Measurements from ENCODE around the gene ABLIM1. TPM values are rescaled to one million over a fixed set of nuclear protein-coding genes. Genes with fewer than 3 reads are reported as not detected.

The ABLIM1 gene
- total RNA-seq, 1 donor from 2014 or later = 39.8 TPM

DNA sequence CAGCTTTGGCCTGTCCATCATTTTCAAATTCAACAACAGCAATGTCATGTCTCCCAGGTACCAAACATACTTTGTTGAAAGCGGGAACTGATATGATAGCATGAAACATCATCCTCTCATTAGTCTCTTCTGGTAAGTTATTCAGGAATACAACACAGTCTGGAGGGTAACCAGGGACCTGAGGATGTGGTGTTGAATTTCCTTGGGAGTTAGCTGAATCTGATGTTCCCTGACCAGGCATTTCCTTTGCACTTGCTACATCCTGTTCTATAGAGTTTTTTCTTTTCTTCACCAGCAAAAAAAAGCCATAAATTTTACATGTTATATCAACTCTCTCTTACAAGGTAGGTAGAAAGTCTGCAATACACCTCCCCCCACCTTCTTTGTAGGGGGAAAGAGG is 156.0 kb downstream of the ABLIM1 start:
- Histone ChIP-seq H3K9me3 (ENCODE audit: low read depth) (no peaks in the 10 kb centered on the region), H3K27me3 (no peaks in the 10 kb centered on the region), H3K79me2 (ENCODE audit: low read depth) (peaks cover 4% of the 10 kb centered on the region), H4K20me1 (ENCODE audit: low read depth) (peaks cover 21% of the 10 kb centered on the region), H3F3A (ENCODE audit: low read depth) (no peaks in the 10 kb centered on the region), H3K4me1 (no peaks in the 10 kb centered on the region), H3K27ac (no peak overlapping the region), H3K4me2 (no peak overlapping the region), H3K4me3 (no peak overlapping the region), H2AFZ (replicated peaks) (no peak overlapping the region), H3K9ac (no peak overlapping the region), H3K36me3 (no peaks in the 10 kb centered on the region)
- Mint-ChIP-seq H3K4me1 (peaks cover 38% of the 10 kb centered on the region), H3K36me3 (peaks cover 9% of the 10 kb centered on the region), H3K27me3 (ENCODE audit: insufficient read depth, low read depth) (no peaks in the 10 kb centered on the region), H3K4me3 (no peak overlapping the region), H3K27ac (peak overlapping the region; percentile 39), H3K9me3 (peaks cover 2% of the 10 kb centered on the region)
- DNase-seq (ENCODE audit: low spot score) = no peak
- TF ChIP-seq EZH2phosphoT487 (IDR thresholded peaks at IDR 0.05) (no peak), EZH2 (IDR thresholded peaks at IDR 0.05) (no peak)
- TF ChIP-seq, protein P1, sequence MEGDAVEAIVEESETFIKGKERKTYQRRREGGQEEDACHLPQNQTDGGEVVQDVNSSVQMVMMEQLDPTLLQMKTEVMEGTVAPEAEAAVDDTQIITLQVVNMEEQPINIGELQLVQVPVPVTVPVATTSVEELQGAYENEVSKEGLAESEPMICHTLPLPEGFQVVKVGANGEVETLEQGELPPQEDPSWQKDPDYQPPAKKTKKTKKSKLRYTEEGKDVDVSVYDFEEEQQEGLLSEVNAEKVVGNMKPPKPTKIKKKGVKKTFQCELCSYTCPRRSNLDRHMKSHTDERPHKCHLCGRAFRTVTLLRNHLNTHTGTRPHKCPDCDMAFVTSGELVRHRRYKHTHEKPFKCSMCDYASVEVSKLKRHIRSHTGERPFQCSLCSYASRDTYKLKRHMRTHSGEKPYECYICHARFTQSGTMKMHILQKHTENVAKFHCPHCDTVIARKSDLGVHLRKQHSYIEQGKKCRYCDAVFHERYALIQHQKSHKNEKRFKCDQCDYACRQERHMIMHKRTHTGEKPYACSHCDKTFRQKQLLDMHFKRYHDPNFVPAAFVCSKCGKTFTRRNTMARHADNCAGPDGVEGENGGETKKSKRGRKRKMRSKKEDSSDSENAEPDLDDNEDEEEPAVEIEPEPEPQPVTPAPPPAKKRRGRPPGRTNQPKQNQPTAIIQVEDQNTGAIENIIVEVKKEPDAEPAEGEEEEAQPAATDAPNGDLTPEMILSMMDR (IDR thresholded peaks at IDR 0.05) = no peak

DNA sequence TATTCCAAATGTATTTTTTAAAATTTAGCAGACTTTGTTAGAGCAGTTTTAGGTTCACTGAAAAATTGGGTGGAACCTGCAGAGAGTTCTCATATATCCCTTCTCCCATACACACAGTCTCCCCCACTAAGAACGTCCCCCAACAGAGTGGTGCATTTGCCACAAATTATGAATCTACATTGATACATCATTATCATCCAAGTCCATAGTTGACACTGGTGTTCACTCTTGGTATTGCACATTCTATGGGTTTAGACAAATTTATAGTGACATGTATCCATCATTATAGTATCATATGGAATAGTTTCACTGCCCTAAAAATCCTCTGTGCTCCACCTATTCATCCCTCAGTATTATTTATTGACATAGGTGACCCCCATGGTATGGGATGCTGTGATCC is 156.4 kb downstream of the ABLIM1 start:
- Mint-ChIP-seq H3K36me3 (peaks cover 9% of the 10 kb centered on the region), H3K4me3 (no peak overlapping the region), H3K9me3 (peaks cover 2% of the 10 kb centered on the region), H3K27ac (no peak overlapping the region), H3K4me1 (peaks cover 36% of the 10 kb centered on the region), H3K27me3 (ENCODE audit: insufficient read depth, low read depth) (no peaks in the 10 kb centered on the region)
- no peak for TF ChIP-seq EZH2phosphoT487 (IDR thresholded peaks at IDR 0.05)
- Histone ChIP-seq H3K4me1 (no peaks in the 10 kb centered on the region), H3F3A (ENCODE audit: low read depth) (no peaks in the 10 kb centered on the region), H3K4me2 (no peak overlapping the region), H3K9ac (no peak overlapping the region), H3K79me2 (ENCODE audit: low read depth) (peaks cover 4% of the 10 kb centered on the region), H2AFZ (replicated peaks) (no peak overlapping the region), H3K4me3 (no peak overlapping the region), H3K27ac (no peak overlapping the region), H3K9me3 (ENCODE audit: low read depth) (no peaks in the 10 kb centered on the region), H3K36me3 (no peaks in the 10 kb centered on the region), H4K20me1 (ENCODE audit: low read depth) (peaks cover 19% of the 10 kb centered on the region), H3K27me3 (no peaks in the 10 kb centered on the region)
- DNase-seq (ENCODE audit: low spot score) = no peak

DNA sequence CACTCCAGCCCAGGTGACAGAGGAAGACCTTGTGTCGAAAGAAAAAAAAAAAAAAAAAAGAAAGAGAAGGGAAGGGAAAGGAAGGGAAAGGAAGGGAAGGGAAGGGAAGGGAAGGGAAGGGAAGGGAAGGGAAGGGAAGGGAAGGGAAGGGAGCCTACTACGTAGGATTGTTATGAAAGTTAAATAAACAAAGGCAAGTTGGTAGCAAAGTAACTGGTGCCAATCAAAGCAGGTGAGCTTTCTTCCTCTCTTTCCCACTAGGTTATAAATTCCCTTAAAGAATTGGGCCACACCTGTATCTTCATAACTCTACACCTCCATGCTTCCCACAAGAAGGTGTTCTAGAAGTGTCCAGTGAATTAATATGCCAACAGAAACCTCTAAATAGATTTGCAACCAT is 157.4 kb downstream of the ABLIM1 start:
- Histone ChIP-seq H4K20me1 (ENCODE audit: low read depth) (peaks cover 19% of the 10 kb centered on the region), H3K36me3 (no peaks in the 10 kb centered on the region), H3K79me2 (ENCODE audit: low read depth) (peaks cover 4% of the 10 kb centered on the region), H2AFZ (replicated peaks) (no peak overlapping the region), H3K27ac (no peak overlapping the region), H3K4me2 (no peak overlapping the region), H3K4me3 (no peak overlapping the region), H3K9me3 (ENCODE audit: low read depth) (no peaks in the 10 kb centered on the region), H3F3A (ENCODE audit: low read depth) (no peaks in the 10 kb centered on the region), H3K9ac (no peak overlapping the region), H3K4me1 (no peaks in the 10 kb centered on the region), H3K27me3 (no peaks in the 10 kb centered on the region)
- no peak overlapping the region for H3K4me3 Mint-ChIP-seq
- no peaks in the 10 kb centered on the region for H3K27me3 Mint-ChIP-seq (ENCODE audit: insufficient read depth, low read depth)
- H3K36me3 Mint-ChIP-seq = peaks cover 13% of the 10 kb centered on the region
- H3K9me3 Mint-ChIP-seq = peaks cover 2% of the 10 kb centered on the region
- no peak for DNase-seq (ENCODE audit: low spot score)
- TF ChIP-seq, protein P1 (IDR thresholded peaks at IDR 0.05) = no peak
- TF ChIP-seq EZH2phosphoT487 (IDR thresholded peaks at IDR 0.05) (no peak), EZH2 (IDR thresholded peaks at IDR 0.05) (no peak)
- H3K4me1 Mint-ChIP-seq = peaks cover 26% of the 10 kb centered on the region
- no peak overlapping the region for H3K27ac Mint-ChIP-seq

DNA sequence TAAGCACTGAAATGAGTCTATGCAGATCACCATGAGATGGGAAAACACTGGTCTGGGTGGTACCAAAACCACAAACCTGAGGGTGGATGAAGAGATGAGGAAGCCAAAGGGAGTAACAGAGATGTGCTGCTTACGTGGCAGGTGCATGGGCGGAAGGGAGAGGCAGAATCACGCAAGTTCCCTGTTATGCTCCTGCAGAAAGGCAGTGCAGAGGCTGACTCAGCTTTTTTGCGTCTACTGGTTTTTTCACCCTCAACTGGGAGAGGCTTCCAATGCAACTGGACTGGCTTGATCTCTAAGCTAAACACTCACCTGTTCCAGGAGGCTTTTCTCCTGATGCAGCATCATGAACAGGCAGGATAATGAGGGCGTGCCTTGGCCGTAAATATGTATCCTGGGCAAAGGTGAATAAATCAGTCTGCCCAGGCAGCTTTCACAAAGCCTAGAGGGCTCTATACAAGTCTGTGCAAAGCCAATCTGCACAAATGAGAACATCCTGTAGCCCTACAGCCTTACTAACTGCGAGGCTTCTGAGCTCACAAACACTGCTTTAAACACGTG is 158.4 kb downstream of the ABLIM1 start:
- Histone ChIP-seq H3K36me3 (no peaks in the 10 kb centered on the region), H3F3A (ENCODE audit: low read depth) (no peaks in the 10 kb centered on the region), H3K27me3 (no peaks in the 10 kb centered on the region), H3K4me2 (no peak overlapping the region), H3K79me2 (ENCODE audit: low read depth) (peaks cover 4% of the 10 kb centered on the region), H3K4me3 (no peak overlapping the region), H3K27ac (no peak overlapping the region), H3K9me3 (ENCODE audit: low read depth) (no peaks in the 10 kb centered on the region), H3K4me1 (no peaks in the 10 kb centered on the region), H4K20me1 (ENCODE audit: low read depth) (peaks cover 14% of the 10 kb centered on the region), H2AFZ (replicated peaks) (no peak overlapping the region), H3K9ac (no peak overlapping the region)
- Mint-ChIP-seq H3K9me3 (peaks cover 5% of the 10 kb centered on the region), H3K4me3 (no peak overlapping the region), H3K27ac (no peak overlapping the region), H3K27me3 (ENCODE audit: insufficient read depth, low read depth) (no peaks in the 10 kb centered on the region), H3K36me3 (peaks cover 22% of the 10 kb centered on the region), H3K4me1 (peaks cover 17% of the 10 kb centered on the region)
- TF ChIP-seq EZH2phosphoT487 (IDR thresholded peaks at IDR 0.05) (no peak), EZH2 (IDR thresholded peaks at IDR 0.05) (no peak)
- TF ChIP-seq, protein P1 (IDR thresholded peaks at IDR 0.05) = no peak
- DNase-seq (ENCODE audit: low spot score) = no peak

Data from neural progenitor cell (in vitro differentiated cells).